ENCODE data around the gene ENO2.

The ENO2 gene

DNA sequence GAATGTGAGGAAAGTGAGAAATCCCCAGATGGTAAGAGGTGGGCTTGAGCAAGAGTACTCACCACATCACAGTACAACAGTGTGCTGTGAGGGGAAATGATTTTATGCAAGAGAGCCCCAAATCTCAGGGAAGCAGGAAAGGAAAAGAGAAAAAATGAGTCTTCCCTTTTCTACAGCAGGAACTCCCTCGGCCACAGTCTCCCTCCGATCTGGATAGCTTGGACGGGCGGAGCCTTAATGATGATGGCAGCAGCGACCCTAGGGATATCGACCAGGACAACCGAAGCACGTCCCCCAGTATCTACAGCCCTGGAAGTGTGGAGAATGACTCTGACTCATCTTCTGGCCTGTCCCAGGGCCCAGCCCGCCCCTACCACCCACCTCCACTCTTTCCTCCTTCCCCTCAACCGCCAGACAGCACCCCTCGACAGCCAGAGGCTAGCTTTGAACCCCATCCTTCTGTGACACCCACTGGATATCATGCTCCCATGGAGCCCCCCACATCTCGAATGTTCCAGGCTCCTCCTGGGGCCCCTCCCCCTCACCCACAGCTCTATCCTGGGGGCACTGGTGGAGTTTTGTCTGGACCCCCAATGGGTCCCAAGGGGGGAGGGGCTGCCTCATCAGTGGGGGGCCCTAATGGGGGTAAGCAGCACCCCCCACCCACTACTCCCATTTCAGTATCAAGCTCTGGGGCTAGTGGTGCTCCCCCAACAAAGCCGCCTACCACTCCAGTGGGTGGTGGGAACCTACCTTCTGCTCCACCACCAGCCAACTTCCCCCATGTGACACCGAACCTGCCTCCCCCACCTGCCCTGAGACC, 21.2 kb downstream of the ENO2 start:
- DNase-seq = no peak

DNA sequence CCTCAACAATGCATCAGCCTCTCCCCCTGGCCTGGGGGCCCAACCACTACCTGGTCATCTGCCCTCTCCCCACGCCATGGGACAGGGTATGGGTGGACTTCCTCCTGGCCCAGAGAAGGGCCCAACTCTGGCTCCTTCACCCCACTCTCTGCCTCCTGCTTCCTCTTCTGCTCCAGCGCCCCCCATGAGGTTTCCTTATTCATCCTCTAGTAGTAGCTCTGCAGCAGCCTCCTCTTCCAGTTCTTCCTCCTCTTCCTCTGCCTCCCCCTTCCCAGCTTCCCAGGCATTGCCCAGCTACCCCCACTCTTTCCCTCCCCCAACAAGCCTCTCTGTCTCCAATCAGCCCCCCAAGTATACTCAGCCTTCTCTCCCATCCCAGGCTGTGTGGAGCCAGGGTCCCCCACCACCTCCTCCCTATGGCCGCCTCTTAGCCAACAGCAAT, 21.8 kb downstream of the ENO2 start:
- no peak for DNase-seq

DNA sequence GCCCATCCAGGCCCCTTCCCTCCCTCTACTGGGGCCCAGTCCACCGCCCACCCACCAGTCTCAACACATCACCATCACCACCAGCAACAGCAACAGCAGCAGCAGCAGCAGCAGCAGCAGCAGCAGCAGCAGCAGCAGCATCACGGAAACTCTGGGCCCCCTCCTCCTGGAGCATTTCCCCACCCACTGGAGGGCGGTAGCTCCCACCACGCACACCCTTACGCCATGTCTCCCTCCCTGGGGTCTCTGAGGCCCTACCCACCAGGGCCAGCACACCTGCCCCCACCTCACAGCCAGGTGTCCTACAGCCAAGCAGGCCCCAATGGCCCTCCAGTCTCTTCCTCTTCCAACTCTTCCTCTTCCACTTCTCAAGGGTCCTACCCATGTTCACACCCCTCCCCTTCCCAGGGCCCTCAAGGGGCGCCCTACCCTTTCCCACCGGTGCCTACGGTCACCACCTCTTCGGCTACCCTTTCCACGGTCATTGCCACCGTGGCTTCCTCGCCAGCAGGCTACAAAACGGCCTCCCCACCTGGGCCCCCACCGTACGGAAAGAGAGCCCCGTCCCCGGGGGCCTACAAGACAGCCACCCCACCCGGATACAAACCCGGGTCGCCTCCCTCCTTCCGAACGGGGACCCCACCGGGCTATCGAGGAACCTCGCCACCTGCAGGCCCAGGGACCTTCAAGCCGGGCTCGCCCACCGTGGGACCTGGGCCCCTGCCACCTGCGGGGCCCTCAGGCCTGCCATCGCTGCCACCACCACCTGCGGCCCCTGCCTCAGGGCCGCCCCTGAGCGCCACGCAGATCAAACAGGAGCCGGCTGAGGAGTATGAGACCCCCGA, 22.5 kb downstream of the ENO2 start:
- no peak for DNase-seq

DNA sequence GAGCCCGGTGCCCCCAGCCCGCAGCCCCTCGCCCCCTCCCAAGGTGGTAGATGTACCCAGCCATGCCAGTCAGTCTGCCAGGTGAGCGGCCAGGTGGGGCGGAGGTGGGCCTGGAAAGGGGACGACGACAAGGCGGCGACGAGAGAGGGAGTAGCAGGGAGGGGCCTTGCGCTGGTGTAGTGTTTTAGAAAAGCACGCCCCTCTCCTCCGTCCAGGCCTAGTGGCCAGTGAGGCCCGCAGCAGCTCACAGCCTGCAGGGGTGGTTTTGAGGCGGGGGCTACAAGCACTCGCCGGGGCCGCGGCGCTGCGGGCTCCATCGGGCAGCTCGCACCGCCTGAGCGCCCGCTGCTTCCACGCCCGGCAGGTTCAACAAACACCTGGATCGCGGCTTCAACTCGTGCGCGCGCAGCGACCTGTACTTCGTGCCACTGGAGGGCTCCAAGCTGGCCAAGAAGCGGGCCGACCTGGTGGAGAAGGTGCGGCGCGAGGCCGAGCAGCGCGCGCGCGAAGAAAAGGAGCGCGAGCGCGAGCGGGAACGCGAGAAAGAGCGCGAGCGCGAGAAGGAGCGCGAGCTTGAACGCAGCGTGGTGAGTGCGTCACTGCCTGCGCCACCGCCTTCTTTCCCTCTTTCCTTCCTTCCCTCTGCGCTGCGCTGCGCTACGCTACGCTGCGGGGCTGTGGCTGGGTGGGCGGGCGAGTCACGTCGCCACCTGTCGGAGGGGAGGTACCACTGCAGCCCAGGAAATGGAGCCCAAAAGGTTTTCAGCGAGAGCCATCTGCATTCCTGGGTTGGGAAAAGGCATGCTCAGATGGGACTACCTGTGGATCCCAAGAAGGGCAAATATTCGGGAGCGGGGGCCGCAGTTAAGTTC, 23.3 kb downstream of the ENO2 start:
- DNase-seq = peak; percentile 94

DNA sequence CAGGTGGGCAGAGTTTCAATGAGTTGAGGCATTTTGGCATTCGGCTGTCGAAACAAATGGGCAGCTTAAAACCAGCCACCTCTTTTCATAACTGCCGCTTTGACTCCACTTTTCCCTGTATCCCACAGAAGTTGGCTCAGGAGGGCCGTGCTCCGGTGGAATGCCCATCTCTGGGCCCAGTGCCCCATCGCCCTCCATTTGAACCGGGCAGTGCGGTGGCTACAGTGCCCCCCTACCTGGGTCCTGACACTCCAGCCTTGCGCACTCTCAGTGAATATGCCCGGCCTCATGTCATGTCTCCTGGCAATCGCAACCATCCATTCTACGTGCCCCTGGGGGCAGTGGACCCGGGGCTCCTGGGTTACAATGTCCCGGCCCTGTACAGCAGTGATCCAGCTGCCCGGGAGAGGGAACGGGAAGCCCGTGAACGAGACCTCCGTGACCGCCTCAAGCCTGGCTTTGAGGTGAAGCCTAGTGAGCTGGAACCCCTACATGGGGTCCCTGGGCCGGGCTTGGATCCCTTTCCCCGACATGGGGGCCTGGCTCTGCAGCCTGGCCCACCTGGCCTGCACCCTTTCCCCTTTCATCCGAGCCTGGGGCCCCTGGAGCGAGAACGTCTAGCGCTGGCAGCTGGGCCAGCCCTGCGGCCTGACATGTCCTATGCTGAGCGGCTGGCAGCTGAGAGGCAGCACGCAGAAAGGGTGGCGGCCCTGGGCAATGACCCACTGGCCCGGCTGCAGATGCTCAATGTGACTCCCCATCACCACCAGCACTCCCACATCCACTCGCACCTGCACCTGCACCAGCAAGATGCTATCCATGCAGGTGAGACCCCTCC, 24.2 kb downstream of the ENO2 start:
- no peak for DNase-seq

DNA sequence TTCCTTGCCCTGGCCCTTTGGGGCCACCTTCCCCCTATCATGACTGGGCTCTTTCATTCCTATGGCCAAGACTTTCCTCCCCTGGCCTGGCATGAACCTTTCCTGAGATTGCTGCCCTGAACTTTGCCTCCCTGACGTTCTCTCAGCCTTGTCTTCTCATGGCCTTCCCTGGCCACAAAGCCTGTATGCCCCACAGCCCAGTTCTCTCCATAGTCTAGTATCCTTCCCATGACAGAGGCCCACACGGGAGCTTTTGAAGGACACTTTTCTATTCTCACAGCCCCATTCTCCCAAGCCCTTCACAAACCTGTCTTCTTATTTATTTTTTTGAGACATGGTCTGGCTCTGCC, 24.8 kb downstream of the ENO2 start:
- DNase-seq = no peak

DNA sequence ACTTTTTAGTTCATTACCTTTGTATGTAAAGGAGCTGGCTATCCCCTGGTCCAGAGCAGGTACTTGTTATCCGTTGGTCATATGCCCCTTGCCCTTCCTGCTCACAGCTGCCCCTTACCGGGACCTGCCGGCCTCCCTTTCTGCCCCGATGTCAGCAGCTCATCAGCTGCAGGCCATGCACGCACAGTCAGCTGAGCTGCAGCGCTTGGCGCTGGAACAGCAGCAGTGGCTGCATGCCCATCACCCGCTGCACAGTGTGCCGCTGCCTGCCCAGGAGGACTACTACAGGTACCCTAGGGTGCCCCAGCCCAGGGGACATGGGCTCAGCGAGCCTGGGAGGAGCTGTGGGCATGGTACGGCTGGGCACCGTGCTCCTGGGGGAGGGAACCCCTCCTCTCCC, 26.9 kb downstream of the ENO2 start:
- DNase-seq = no peak

DNA sequence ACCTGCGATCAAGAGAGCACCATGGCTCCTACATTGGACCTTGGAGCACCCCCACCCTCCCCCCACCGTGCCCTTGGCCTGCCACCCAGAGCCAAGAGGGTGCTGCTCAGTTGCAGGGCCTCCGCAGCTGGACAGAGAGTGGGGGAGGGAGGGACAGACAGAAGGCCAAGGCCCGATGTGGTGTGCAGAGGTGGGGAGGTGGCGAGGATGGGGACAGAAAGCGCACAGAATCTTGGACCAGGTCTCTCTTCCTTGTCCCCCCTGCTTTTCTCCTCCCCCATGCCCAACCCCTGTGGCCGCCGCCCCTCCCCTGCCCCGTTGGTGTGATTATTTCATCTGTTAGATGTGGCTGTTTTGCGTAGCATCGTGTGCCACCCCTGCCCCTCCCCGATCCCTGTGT, 27.4 kb downstream of the ENO2 start:
- DNase-seq = no peak

DNA sequence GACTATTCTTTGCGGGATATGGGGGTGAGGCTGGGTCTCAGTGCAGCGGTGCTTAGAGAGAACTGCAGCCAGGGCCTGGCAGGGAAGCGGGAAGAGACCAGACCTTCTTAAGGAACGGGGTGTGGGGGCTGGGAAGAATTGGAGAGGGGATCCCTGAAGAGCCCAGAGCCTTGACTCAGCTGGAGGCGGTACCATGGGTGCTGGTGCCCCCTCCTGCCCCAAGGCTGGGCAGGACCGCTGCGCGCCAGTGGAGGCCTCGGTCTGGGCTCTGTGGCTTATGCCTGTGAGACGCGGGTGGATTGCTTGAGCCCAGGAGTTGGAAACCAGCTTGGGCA, 27.9 kb downstream of the ENO2 start:
- DNase-seq = no peak

DNA sequence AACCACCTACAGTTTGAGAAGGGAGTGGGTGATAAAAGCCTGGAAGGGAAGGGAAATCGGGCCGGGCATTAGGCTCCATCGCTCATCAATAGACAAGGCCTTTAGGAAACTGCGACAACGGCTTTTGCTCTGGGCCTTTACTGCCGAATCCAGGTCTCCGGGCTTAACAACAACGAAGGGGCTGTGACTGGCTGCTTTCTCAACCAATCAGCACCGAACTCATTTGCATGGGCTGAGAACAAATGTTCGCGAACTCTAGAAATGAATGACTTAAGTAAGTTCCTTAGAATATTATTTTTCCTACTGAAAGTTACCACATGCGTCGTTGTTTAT, 29.0 kb downstream of the ENO2 start:
- DNase-seq = peak; percentile 82

DNA sequence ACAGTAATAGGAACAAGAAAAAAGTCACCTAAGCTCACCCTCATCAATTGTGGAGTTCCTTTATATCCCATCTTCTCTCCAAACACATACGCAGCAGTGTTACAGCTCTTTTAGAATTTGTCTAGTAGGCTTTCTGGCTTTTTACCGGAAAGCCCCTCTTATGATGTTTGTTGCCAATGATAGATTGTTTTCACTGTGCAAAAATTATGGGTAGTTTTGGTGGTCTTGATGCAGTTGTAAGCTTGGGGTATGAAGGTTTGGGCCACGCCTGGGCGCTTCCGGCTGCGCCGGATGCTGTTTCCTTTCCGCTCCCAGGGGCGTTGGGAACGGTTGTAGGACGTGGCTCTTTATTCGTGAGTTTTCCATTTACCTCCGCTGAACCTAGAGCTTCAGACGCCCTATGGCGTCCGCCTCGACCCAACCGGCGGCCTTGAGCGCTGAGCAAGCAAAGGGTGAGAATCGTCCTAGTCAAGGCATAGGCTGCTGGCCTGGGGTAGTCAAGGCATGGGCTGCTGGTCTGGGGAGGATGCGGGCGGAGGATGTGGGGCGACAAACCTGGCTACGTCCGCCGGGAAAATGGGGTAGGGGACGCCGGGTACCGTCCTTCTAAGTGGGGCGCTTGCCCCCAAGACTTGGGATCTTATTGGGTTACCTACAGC, 29.5 kb downstream of the ENO2 start, which contains the start of the genes C12orf57 and RNU7-1:
TSS of gene C12orf57 (plus strand) at position 301 of the 659 bp plus-strand sequence. CDS start at position 401, 100 bp downstream.
TSS of gene RNU7-1 (plus strand) at position 95 of the 659 bp plus-strand sequence.
- peak; percentile 91 for DNase-seq

DNA sequence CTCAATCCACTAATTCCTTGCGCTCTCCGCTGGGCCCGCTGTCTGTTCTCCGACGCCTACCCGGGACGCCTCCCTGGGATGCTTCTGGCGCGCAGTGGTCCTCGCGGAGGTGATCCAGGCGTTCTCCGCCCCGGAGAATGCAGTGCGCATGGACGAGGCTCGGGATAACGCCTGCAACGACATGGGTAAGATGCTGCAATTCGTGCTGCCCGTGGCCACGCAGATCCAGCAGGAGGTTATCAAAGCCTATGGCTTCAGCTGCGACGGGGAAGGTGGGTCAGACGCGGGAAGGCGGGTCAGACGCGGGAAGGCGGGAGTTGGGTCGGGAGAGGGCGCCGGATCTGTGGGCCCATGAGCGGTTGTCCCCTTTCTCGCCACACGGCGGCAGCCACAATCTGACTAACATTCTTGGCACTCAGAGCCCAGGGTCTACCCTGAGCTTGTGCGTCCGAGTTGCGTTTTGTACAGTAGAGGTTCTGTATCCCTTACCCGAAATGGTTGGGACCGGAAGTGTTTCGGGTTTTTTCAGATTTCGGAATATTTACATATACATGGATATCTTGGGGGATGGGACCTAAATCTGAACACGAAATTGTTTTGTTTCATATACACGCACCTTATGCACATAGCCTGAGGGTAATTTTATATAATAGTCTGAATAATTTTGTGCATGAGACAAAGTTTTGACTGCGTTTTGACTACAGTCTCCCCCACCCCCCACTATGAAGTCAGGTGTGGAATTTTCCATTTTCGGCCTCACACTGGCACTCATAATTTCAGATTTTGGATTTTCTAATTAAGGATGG, 30.2 kb downstream of the ENO2 start:
- DNase-seq = peak; percentile 93

DNA sequence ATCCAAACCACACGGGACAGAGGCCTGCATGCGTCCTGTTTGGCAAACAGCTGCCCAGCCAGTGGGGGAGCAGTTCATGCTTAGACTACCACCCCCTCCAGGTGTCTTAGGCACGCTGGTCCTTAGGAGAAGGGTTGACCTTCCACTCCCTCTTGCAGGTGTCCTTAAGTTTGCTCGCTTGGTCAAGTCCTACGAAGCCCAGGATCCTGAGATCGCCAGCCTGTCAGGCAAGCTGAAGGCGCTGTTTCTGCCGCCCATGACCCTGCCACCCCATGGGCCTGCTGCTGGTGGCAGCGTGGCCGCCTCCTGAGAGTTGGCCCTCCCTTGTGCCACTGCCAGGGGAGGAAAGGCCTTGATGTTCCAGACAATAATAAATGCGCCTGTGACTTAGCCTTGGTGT, 31.2 kb downstream of the ENO2 start:
- peak; percentile 63 for DNase-seq

DNA sequence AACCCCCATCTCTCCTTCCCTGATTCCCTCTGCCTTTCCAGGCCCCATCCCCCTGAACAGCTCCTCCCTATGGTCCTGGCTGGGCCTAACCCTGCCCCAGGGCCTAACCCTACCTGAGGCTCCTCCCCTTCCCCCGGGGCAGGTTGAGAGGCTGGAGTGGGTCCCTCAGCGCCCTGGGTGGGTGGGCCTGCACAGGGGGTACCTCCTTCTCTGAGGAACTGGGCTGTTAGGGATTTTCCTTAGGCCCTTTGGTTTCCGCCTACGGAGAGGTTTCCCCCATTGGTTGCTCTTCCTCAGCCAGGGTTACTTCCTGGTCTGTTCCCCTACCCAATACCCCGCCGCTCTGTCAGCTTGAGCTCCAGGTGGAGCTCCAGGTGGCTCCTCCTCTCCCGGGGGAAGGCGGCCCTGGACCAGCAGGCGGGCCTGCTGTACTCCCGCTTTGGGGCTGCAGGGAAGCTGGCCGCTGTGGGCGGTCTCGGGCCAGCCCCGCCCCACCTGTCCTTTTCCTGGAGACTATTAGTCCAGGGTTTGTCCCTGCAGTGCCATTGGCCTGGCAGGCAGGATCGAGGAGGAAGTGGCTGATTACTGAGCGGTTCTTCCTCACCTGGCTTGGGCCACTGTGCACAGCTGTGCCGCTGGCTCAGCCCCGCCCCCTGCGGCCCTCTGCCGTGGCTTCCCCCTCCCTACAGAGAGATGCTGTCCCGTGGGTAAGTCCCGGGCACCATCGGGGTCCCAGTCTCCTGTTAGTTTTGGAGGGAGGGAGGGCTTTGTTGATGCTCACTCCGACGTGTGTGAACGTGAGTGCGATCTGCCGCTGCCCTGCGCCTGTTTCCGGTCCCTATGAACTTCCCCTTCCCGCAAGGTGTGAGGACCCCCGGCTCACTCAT, 31.9 kb downstream of the ENO2 start:
- DNase-seq = peak; percentile 81

DNA sequence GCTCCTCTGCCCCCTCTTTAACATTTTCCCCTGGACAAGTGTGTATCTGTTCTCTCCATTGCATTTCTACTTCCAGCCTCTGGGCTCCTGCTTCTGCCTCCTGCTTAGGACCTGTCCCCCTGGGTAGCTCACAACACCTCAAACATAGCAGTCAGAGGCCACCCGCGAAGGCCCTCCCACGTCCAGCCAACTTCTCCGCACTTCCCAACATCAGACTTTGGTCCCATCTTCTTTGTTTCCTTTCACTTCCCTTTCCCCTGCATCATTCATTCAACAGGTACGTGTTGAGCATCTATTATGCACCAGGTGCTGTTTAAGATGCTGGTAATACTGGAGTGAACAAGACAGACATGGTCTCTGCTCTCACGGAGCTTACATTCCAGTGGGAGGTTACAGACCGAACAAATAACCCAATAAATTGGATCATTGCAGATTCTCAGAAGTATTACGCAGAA, 32.6 kb downstream of the ENO2 start:
- no peak for DNase-seq

DNA sequence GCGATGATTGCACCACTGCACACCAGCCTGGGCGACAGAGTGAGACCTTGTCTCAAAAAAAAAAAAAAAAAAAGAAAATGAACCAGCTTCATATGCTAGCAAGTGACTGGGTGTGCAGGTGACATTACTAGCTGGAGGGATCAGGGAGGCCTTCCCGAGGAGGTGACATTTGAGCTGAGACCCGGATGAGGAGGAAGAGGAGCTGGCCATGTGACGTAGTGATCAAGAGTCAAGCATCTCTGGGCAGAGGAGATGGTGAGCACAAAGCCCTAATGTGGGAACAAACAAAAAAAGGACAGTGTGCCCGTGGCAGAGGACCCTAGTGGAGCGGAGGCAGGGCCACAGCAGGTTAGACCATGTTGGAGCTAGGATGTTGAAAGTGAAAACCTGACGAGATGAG, 33.2 kb downstream of the ENO2 start:
- DNase-seq = no peak

DNA sequence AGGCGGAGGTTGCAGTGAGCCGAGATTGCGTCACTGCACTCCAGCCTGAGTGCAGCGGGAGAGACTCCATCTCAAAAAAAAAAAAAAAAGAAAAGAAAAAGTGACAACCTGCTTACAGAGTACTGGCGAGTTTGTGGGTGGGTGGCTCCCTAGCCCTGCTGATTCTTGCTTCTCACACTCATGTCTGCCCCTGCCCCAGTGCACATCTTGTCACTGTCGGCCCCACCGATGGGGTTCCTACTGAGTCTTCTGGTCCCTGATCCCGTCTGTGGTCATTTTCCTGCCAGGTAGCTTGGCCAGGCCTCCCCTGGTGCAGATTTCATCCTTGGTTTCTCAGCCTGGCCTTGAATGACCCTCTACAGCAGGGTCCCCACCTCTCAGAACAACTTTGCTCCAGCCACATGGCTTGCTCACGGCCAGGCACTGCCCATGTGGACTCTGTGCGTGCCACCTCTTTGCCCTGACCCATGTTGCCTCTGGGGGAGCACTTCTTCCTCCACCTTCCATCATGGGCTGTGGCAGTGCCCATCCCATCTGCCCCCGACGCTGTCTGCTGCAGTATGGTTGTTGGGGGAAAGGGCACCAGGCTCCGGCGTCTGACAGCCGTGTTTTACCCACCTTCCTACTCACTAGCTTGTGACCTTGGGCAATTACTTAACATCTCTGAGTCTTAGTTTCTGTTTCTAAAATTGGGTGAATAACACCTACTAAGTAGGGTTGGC, 34.7 kb downstream of the ENO2 start:
- DNase-seq = peak; percentile 65

DNA sequence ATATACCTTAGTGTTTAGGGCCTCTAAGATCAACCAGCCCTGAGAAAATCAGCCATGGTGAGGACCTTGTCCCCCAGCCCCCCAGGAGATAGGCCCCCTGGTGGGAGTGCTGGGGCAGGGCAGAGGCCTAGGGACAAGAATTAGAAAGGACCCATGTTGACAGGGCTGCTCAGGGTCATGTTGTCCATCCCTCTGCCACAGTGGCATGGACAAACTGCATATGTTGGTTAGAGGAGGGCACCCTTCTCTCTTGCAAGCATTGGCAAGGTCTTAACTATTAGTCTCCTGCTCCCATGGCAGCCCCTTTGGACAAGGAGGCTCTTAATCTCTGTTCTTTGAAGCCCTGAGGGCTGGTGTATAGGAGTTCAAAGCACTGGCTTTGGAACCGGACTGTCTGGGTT, 36.0 kb downstream of the ENO2 start:
- DNase-seq = peak; percentile 66

All from activated CD8-positive, alpha-beta memory T cell treated with anti-CD3 and anti-CD28 coated beads, Interleukin-2, amount 50 U/mL, for 48 hours (primary cell).